Activated CD4-positive, alpha-beta T cell treated with anti-CD3 and anti-CD28 coated beads for 1 hour (primary cell): ENCODE results near the gene CHST4.
"Not testable (repeated sequence)": the region's sequence is repeated elsewhere in the genome, so short reads cannot be mapped to it uniquely, and the experiment has no call there.

Experiments
- DNase-seq: peaks from one replicate; pipeline ENCODE4 v3.0.0-alpha.2; 2020

The CHST4 gene

DNA sequence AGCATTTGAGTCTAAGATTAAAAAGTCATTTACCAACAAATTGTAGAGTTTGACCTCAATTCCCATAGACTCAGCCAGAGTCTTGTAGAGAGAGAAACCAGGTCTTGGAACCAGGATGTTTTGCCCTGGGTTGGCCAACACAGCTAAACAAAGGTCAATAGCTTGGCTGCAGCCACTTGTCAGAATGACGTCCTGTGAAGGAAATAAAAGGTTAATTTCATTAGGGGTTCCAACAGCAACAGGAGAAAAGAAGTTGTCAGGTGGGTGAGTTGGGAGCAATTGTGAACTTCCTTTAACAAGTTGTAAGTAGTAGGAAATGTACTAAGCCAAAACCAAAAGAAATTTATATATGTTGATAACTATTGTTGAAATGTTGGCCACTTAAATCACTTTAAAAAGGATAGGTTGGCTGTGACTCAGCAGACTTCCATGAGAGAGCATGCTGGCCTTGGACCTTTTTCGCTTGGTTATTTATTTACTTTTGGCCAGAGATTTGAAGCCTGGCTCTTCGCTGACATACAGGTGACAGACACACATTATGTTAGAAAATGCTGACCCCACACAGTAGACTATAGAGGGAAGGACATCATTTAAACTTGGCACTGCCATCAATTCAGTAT lies 46.4 kb downstream of the CHST4 start:
- DNase-seq = no peak

DNA sequence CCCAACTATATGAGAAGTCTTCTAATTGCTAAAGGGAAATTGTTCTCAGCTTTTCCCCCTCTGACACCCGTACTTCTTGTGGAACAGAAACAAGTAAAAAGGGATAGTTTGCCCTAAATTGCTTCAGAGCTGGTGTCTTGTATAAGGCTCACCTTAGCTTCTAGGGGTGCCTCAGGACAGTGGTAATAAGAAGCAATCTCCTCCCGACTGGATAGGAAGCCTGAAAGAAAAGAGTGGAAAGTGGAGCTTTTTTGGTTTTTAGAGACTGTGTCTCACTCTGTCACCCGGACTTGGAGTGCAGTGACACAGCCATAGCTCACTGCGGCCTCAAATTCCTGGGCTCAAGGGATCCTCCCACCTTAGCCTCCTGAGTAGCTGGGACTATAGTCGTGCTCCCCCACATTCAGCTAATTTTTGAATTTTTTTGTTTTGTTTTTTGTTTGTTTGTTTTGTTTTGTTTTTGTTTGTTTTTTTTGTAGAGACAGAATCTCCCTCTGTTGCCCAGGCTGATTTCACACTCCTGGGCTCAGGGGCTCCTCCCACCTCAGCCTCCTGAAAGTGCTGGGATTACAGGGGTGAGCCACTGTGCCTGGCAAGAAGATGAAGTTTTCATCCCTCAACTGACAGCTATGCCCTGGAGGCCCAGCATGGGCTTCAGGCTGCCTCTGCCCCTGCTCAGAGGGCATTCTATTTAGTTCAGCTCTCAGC lies 47.3 kb downstream of the CHST4 start:
- no peak for DNase-seq

DNA sequence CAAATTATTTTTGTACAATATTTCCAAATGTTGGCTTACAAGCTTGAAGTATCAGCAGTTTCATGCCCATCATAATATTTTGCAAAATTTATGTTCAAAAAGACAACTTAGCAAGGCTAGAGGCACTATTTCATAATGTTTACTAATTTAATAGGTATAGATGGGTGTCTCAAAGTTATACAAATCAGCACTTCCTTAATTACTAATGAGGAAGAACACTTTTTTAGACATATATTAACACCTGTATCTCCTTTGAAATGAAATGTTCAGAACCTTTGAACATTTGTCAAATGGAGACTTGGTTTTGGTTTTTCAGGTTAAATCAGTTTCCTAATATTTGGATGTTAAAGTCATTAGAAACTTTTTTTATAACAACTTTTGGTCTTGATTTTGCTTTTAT lies 48.5 kb downstream of the CHST4 start:
- no peak for DNase-seq

DNA sequence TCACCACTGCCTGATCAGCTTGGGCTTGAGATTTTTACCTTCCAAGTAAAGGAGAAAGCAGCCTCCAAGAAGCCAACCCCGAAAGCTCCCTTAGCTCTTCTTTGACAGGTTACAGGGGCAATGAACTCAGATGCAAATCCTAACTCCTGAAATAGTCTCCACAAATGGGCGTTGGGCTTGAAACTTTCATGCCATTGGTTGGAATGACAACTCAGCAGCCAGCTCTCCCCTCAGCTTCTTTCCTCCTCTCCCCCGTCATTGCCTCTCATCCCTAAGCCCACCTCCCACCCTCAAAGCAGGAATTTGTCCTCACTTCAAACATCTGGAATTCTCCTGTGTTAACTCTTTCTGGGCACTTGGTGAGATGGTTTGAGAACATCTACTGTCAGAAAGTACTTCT lies 50.7 kb downstream of the CHST4 start, which contains the start of gene TAT:
TAT (minus strand) TSS at position 122 of the 400 bp plus-strand sequence. CDS start 677 bp downstream, outside the sequence.
- DNase-seq = no peak

DNA sequence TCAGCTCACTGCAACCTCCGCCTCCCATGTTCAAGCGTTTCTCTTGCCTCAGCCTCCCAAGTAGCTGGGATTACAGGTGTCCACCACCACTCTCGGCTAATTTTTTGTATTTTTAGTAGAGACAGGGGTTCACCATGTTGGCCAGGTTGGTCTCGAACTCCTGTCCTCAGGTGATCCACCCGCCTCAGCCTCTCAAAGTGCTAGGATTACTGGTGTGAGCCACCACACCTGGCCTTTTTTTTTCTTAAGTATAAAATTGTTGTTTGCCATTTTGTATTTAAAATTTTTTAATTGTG lies 56.3 kb downstream of the CHST4 start:
- DNase-seq = not testable (repeated sequence)

DNA sequence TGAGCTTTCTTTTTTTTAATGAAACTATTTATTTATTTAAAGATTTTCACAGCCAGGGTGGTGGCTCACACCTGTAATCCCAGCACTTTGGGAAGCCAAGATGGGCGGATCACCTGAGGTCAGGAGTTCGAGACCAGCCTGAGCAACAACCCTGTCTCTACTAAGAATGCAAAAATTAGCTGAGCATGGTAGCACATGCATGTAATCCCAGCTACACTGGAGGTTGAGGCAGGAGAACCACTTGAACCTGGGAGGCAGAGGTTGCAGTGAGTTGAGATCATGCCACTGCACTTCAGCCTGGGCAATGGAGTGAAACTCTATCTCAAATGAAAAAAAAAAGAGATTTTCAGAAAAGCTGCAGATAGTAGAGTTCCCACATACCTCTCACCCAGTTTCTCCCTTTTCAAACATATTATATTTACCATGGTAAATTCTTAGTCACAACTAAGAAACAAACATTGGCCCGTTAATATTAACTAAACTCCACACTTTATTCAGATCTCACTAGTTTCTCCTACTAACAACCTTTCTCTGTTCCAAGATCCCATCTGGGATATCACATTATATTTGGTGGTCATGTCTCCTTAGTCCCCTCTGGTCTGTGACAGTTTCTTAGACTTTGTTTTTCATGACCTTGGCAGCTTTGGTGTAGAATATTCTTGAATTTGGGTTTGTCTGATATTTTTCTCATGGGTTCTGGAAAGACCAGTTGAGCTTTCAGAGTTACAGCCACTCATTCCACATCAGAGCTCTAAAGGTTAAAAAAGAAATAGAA lies 58.5 kb downstream of the CHST4 start:
- DNase-seq = no peak

DNA sequence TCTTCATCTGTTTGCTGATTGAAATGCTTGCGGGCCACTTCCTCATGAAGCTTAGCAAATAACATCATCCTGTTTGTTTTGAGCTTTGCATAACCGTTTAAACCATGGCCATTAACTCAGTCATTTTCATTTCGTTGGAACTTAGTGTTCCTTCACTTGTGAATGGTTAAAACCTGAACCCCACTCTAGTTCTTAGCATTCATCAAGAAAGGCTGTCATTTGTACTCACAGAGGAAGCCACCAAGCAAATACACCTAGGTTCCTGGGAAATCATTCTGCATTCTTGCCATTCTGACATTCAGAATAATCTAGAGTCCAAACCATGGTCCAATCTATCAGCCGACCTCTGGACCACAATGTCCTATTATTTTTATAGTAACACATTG lies 59.1 kb downstream of the CHST4 start:
- no peak for DNase-seq
